ENCODE results near the gene SEMA3G. TPM values are rescaled to one million over a fixed set of nuclear protein-coding genes. Genes with fewer than 3 reads are reported as not detected.

Gene SEMA3G
- polyA plus RNA-seq, 1 donor from 2014 or later: not detected

DNA sequence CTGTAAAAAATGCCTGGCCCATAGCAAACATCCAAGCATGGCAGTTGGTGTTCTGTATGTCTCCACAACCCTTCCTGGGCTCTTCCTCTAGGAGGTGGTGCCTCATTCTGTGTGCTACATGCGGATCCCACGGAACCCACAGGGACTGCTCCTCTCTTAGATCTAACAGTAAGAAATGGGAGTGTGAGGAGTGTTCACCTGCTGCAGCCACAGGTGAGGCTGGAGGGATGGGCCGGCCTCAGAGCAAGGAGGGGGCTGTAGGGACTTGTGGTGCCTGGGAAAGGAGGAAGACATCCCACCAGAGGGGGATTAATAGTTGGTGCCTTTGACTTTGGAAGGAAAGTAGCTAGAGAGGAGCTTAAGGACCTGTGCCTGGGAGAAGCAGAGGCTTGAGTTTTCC, 22.2 kb downstream of the SEMA3G start:
- Histone ChIP-seq H3K4me2 (ENCODE audit: low read length) (no peak overlapping the region), H3K79me2 (replicated peaks; ENCODE audit: insufficient read depth, low read length) (no peaks in the 10 kb centered on the region), H2AFZ (ENCODE audit: low read depth, low read length) (no peak overlapping the region), H3K9me2 (ENCODE audit: insufficient read depth, low read length) (no peaks in the 10 kb centered on the region), H3K27ac (ENCODE audit: low read length) (no peak overlapping the region), H4K20me1 (ENCODE audit: insufficient read depth) (no peaks in the 10 kb centered on the region), H3K9me3 (ENCODE audit: low read length) (no peaks in the 10 kb centered on the region), H3F3A (ENCODE audit: insufficient read depth, low read length, poor library complexity, severe bottlenecking) (no peaks in the 10 kb centered on the region), H3K27me3 (ENCODE audit: insufficient read depth, low read depth, low read length) (no peaks in the 10 kb centered on the region), H3K36me3 (ENCODE audit: insufficient read depth, low read length) (no peaks in the 10 kb centered on the region), H3K4me3 (ENCODE audit: low read length) (no peak overlapping the region), H3K9ac (ENCODE audit: low read length) (no peak overlapping the region)
- TF ChIP-seq MXI1 (conservative IDR thresholded peaks at IDR 0.05; ENCODE audit: poor library complexity, severe bottlenecking): no peak
- no peak for TF ChIP-seq EZH2 (IDR thresholded peaks at IDR 0.05; ENCODE audit: borderline replicate concordance, insufficient read depth, low read length, poor library complexity, severe bottlenecking)
- no peak for TF ChIP-seq POLR2AphosphoS5 (IDR thresholded peaks at IDR 0.05)
- no peak for TF ChIP-seq TAF1 (IDR thresholded peaks at IDR 0.05; ENCODE audit: low read depth)
- TF ChIP-seq SMC3 (conservative IDR thresholded peaks at IDR 0.05; ENCODE audit: poor library complexity): no peak
- TF ChIP-seq, protein P1, sequence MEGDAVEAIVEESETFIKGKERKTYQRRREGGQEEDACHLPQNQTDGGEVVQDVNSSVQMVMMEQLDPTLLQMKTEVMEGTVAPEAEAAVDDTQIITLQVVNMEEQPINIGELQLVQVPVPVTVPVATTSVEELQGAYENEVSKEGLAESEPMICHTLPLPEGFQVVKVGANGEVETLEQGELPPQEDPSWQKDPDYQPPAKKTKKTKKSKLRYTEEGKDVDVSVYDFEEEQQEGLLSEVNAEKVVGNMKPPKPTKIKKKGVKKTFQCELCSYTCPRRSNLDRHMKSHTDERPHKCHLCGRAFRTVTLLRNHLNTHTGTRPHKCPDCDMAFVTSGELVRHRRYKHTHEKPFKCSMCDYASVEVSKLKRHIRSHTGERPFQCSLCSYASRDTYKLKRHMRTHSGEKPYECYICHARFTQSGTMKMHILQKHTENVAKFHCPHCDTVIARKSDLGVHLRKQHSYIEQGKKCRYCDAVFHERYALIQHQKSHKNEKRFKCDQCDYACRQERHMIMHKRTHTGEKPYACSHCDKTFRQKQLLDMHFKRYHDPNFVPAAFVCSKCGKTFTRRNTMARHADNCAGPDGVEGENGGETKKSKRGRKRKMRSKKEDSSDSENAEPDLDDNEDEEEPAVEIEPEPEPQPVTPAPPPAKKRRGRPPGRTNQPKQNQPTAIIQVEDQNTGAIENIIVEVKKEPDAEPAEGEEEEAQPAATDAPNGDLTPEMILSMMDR (IDR thresholded peaks at IDR 0.05; ENCODE audit: poor library complexity, severe bottlenecking): no peak
- TF ChIP-seq REST (IDR thresholded peaks at IDR 0.05; ENCODE audit: borderline replicate concordance): no peak
- no peak for TF ChIP-seq EP300 (conservative IDR thresholded peaks at IDR 0.05; ENCODE audit: poor library complexity, severe bottlenecking)
- TF ChIP-seq RAD21 (conservative IDR thresholded peaks at IDR 0.05): no peak

GRCh38 chr3:52420388-52420787, 24.5 kb downstream of the SEMA3G start:
- no peaks in the 10 kb centered on the region for H3K27me3 ChIP-seq (ENCODE audit: insufficient read depth, low read depth, low read length)
- TF ChIP-seq, protein P1 (IDR thresholded peaks at IDR 0.05; ENCODE audit: poor library complexity, severe bottlenecking): no peak
- TF ChIP-seq RAD21 (conservative IDR thresholded peaks at IDR 0.05) (no peak), EP300 (conservative IDR thresholded peaks at IDR 0.05; ENCODE audit: poor library complexity, severe bottlenecking) (no peak), POLR2AphosphoS5 (IDR thresholded peaks at IDR 0.05) (no peak), REST (IDR thresholded peaks at IDR 0.05; ENCODE audit: borderline replicate concordance) (no peak), EZH2 (IDR thresholded peaks at IDR 0.05; ENCODE audit: borderline replicate concordance, insufficient read depth, low read length, poor library complexity, severe bottlenecking) (no peak), TAF1 (IDR thresholded peaks at IDR 0.05; ENCODE audit: low read depth) (no peak), SMC3 (conservative IDR thresholded peaks at IDR 0.05; ENCODE audit: poor library complexity) (no peak), MXI1 (conservative IDR thresholded peaks at IDR 0.05; ENCODE audit: poor library complexity, severe bottlenecking) (no peak)
- no peak overlapping the region for H3K27ac ChIP-seq (ENCODE audit: low read length)

More at GRCh38 chr3:52420388-52420787, 24.5 kb downstream of the SEMA3G start:
- H3K9ac ChIP-seq (ENCODE audit: low read length): no peak overlapping the region
- H4K20me1 ChIP-seq (ENCODE audit: insufficient read depth): no peaks in the 10 kb centered on the region
- H3K9me2 ChIP-seq (ENCODE audit: insufficient read depth, low read length): no peaks in the 10 kb centered on the region
- H3K4me3 ChIP-seq (ENCODE audit: low read length): no peak overlapping the region
- H2AFZ ChIP-seq (ENCODE audit: low read depth, low read length): no peak overlapping the region
- H3F3A ChIP-seq (ENCODE audit: insufficient read depth, low read length, poor library complexity, severe bottlenecking): no peaks in the 10 kb centered on the region
- H3K9me3 ChIP-seq (ENCODE audit: low read length): no peaks in the 10 kb centered on the region
- no peak overlapping the region for H3K4me2 ChIP-seq (ENCODE audit: low read length)
- H3K79me2 ChIP-seq (replicated peaks; ENCODE audit: insufficient read depth, low read length): no peaks in the 10 kb centered on the region
- H3K36me3 ChIP-seq (ENCODE audit: insufficient read depth, low read length): no peaks in the 10 kb centered on the region

All from neural cell (in vitro differentiated cells).